ENCODE results near the gene VEPH1.
"Not testable (repeated sequence)": the region's sequence is repeated elsewhere in the genome, so short reads cannot be mapped to it uniquely, and the experiment has no call there.

VEPH1 gene

DNA sequence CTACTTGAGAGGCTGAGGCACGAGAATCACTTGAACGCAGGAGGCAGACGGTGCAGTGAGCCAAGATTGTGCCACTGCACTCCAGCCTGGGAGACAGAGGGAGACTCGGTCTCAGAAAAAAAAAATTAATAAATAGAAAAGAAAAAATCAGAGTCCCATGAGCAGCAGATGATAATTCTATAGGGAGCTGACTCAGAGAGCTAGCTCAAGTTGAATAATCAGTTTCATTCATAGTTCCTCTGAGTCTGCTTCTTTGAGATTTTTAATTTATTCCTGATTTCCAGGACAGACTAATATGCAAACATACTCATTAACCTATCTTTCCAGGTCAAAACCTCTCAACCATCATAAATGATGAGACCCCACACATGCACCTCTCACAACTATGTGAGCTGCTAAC lies 121.6 kb downstream of the VEPH1 start:
- DNase-seq, result no peak

DNA sequence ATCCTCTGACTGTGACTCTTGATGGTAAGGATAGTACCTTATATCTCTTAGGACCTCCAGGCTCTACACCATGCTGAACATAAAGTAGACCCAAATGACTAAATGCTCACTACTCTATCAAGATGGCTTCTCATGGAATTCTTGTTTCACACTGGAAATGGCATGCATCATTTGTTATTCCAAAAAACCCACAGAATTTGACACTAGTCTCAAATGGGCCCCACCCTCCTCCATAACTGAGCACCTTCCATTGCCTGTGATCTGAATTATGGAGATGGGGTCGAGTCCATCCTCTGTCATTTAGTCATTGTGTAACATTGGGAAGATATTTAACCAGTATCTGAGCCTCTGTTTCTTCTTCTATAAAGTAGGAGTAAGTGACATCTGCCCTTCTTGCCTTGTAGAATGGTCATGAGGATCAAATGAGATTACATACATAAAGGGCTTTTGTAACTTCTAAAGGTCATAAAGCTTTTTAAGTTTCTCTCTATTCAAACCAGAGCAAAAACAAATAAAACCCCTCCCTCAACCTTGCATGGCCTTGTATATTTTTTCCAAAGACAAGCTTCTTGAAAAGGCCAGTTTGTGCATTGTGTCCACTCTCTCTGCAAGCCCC lies 123.6 kb downstream of the VEPH1 start:
- DNase-seq, result no peak

DNA sequence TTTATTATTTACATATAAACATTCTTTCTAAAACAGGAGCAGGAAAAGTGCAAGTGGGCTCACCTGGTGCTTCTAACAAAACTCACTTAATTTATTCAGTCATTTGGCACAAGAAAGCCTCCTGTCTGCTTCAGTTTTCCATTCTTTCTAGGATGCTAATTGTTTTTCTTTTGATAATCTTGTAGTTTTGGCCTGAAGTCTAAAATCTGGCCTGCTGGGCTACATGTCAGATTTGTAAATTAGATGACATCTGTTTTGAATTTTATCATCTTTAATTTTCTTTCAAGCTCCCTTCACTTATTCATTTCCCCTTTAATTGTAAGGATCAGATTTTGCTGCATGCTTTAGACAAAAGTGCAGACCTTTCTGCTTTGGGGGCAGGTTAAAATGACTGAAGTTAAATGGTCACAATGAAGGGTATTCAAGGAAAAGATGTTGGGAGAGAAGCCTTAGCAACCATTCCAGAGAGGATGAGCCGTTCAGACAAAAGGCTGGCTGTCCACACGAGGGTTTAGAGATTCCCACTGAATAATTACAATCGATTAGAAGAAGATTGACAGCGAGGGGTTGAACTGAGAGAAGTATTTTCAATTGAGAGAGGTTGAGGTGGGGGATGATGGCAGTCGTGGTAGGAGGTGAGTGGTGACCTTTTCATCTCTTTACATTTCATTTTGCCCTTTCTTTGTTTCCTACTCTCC lies 126.5 kb downstream of the VEPH1 start:
- no peak for DNase-seq

DNA sequence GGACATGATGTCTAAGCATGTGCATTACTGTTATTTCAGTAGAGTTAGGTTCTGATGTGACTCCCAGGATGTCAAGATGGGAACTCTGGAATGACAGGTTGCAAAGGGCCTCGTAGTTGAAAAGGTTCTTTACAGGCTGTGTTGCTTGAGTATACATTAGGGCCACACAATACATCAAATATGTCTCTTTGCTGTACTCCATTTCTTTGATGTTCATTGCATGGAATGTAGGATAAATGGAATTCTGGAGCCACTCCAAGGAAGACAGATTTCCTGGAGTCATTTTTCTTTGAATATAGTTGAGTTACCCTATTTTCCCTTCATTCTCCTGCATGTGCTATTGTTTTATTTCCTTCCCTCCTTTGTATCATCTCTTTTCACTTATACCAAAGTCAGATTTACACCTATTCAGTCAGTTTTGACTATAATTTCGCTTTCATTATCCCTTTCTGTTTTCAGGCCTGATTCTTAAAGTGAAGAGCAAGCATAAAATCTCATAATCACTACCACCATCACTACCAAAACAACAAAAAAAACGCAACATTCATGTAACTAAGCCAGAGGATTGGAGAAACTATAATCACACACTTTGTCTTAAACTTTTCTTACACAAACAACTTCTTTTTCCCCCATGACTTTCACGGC lies 127.8 kb downstream of the VEPH1 start:
- no peak for DNase-seq

DNA sequence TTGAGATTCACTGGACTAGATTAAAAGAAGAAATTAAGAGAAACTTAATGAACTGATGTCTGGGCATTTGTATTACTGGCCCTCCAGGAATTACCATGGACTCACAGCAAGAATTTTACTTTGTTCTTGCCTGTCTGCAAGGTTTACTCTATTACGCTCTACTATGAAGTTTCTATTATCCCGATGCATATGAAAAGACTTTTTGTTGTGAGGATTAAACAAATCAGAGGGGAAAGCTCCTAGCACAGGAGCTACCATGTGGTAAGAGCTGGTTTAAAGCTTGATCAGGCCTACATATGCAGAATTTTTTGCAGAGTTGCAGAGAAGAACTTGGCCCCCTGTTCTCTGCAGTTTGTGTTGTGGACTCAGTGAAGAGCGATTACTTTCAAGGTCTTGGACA lies 128.3 kb downstream of the VEPH1 start:
- DNase-seq, result no peak

DNA sequence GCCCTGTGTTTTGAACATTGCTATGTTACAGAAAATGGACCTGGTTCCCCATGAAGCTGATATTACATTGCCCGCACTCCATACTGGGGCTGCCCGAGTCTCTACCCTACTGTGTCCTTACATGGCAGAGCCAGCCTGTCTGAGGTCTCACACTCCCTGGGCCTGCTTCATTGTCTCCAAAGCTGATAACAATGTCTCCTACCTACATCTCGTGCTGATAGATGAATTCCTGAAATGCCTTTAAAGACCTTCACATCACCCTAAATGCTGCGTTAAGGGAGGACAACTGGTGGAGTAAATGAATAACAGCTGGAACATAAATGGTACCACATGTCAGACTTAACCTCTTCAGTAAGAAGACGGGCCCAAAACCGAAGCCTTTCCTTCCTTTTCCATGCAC lies 129.4 kb downstream of the VEPH1 start:
- no peak for DNase-seq

DNA sequence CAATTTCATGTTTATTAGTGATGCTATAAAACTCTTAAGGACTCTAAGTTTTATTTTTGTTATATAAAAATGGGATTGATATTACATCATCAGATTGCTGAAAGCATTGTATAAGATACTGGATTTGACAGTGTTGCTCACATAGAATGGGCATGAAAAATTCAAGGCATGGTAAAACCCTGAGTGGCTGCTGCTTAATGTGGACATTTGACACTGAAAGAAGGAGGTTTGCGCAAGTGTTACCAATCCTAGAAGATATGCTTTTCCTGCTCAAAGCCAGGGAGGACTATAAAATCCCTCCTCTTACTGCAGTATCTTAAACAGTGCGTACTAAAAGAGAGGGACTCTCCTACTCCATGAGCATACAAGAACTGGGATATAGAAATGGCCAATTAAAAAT lies 132.3 kb downstream of the VEPH1 start:
- DNase-seq, result no peak

DNA sequence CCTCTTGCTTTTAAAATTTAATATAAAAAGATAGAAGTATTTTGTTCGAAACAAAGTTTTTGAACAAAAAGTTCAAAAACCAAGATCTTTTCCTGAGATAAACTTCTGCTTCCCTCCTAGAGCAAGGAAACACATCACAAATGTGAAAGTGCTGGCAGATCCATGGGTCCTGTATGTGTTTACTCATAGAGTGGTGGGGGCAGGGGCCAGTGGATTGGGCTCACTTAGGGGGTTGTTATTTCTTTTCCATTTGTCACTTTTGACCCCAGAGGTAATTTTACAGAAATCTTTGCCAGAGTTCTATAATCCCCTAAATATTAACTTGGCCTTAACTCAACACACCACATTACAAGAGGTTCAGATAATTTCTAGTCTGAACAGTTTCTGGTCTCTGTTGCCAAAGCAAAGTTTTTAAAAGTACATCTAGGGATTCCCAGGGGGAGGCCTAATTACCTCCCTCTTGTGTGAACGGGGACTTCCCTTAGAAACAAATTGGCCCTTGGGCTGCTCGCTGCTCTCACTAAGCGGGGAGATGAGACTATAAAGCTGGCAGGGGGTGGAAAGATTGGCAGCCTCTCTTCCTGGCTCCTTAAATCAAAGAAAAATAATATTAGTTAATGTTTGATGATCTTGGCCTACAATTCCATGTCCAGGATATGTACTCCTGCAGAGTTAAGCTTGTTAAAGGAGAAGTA lies 133.3 kb downstream of the VEPH1 start:
- no peak for DNase-seq

DNA sequence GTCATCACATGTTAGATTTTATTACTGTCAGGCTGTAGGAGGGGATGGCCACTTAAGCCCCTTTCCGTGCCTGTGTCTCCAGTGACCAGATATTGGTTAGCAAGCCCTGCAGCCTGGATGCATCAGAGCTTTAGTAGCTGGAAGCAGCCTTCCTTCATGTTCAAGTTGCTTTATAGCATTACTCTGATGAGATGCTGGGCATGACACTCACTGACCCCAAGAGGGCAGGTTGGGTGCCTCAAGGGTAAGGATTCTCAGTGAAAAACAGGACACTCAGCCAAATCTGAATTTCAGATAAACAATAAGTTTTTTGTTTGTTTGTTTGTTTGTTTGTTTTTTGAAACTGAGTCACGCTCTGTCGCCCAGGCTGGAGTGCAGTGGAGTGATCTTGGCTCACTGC lies 135.0 kb downstream of the VEPH1 start:
- no peak for DNase-seq

DNA sequence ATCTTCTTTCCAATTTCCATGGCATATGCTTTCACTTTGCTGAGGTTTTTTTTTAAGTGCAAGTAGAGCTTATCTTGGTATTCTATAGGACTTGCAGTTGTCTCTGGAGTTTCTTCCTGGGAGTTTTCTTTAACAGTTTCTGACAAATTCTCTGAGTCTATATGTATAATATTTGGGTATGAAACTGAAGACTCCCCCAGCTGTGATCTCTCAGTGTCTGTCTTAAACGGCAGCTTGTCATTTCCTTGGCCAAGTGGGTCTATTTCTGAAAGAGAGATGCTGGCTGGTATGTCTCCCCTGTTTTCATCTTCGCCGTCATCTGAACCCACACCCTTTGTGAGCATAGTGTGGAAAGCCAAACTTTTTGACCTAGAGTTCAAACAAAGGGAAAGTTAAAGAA lies 139.8 kb downstream of the VEPH1 start:
- no peak for DNase-seq

DNA sequence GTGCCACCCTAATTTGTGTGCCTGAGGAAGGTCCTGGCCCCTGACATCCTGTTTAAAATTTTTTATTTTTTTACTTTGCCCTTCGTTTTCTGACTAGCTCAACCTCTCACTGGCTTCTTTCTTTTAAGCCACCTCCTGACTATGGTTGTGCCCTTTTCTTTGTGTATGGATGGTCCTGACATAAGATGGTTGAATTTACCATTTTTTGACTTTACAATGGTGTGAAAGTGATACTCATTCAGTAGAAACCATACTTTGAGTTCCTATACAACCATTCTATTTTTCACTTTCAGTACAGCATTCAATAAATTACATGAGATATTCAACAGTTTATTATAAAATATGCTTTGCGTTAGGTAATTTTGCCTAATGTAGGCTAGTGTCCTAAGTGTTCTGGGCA lies 140.9 kb downstream of the VEPH1 start:
- DNase-seq, result no peak

DNA sequence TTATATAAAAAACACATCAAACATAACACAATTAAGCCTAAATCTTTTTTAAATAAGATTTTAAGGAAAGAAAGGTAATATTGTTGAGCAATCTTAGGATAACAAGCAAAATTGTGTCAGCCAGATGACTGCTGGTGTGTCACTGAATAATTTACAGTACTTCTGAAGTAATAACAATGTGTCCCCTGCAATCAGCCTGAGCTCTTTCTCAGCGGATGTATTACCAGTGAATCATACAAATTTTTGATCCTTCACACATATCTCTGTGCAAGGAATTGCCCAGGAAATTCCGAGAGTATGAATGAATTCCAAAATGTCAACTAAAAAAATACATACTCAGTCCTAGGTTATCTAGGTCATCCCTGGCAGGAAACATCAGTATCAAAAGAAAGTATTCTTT lies 143.2 kb downstream of the VEPH1 start:
- no peak for DNase-seq

DNA sequence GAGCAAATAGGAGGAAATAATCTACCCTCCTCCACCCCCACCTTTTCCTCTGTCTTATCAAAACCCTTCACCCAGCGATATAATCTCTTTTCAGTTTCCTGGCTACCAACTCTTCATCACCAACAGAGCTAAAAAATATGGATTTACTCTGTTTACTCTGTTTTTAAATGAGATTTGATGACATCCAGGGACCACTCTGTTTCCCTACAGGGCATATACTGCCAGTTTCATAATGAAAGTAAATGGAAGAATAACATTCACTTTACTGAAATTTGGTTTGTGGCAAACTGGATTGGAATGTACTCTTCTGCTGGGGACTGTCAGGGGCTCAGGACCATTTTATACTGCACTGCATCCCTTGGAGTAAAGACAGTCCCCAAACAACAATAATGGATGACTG lies 146.7 kb downstream of the VEPH1 start:
- no peak for DNase-seq

DNA sequence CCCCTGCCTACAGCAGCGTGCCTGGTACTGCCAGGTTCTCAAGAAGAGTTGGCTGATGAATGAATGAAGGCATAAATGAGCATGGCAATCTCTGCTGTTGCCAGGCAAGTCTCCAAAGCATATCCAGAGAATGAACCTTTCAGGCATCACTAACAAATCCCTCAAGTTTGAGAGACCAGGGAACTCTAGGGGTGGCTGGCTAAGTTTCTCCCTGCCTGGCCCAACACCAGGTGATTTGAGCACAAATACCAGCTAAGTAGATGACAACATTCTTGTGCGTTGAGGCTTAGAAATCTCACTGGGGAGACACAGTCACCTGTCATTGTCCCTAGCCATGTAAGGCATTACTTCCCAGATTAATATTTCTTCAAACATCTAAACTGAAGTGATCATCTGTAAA lies 147.9 kb downstream of the VEPH1 start:
- no peak for DNase-seq

DNA sequence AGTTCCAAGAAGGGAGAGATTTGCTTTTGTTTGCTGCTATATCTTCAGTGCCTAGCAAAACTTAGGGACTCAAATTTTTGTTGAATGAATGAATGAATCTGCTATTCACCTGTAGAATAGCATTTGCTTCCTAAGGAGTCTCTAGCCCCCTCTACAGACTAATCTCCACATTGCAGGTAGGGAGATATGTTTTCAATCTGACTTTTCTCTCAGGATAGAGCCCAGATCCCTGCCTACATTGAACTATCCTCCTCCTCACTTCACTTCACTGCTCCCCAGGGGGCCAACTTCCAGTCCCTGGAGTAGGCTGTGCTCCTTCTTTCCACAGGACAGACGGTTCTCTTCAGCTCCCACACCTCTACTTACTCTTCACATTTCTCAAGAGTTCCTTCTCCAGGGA lies 148.5 kb downstream of the VEPH1 start:
- DNase-seq, result no peak

DNA sequence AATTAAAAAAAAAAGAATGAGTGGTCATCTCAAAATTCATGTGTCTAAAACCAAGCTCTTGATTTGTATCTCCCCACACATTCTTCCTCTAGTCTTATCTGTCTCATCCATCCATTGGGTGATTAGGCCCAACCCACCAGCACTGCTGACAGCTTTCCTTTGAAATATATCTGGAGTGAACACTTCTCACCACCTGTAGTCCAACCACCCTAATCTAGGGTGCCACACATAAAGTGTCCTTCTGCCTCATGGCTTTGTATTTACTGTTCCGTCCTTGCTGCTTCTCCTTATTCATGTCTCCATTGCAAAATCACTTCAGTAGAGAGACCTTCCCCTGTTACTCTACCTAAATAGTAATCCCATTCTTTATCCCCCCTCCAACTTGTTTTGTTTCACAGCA lies 149.0 kb downstream of the VEPH1 start:
- DNase-seq, result no peak

DNA sequence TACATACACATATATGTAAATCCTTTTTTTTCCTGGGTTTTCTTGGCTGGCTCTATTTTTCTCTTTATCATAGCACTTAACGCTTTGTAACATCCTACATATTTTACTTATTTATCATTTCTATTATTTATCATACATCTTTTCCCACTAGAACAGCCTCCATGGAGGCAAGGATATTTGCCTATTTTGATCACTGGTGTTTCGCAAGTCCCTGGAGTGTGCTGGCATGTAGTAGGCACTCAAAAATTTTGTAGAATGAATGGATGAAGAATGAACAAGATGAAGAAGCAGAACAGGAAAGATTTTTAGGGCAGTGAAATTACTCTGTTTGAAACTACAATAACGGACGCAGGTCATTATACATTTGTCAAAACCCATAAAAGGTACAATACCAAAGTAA lies 149.6 kb downstream of the VEPH1 start:
- DNase-seq, result no peak

DNA sequence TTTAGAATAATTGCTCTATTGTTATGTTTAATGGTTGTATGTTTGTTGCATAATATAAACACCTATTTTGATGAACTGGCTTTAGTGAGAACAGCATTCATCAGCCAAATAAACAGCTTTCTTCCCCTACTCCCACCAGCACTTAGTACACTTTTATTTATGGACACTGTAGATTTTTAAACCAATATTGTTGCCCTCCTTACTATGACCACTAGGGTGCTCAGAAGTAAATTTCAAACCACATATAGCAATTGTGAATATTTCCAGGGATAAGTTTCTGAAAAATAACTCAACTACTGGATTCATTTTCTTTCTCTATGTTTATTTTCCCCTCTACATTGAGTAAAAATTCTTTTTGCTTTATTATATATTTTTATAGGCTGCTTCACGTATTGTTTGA lies 151.2 kb downstream of the VEPH1 start:
- DNase-seq, result no peak

DNA sequence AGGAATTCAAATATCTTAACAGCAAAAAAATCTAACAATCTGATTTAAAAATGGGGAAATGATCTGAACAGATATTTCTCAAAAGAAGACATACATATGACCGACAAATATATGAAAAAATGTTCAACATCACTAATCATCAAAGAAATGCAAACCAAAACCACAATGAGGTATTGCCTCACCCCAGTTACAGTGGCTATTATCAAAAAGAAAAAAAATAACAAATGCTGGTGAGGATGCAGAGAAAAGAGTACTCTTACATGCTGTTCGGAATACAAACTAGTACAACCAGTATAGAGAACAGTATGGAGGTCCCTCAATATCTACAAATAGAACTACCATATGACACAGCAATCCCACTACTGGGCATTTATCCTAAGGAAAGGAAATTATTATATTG lies 152.6 kb downstream of the VEPH1 start:
- DNase-seq, result not testable (repeated sequence)

DNA sequence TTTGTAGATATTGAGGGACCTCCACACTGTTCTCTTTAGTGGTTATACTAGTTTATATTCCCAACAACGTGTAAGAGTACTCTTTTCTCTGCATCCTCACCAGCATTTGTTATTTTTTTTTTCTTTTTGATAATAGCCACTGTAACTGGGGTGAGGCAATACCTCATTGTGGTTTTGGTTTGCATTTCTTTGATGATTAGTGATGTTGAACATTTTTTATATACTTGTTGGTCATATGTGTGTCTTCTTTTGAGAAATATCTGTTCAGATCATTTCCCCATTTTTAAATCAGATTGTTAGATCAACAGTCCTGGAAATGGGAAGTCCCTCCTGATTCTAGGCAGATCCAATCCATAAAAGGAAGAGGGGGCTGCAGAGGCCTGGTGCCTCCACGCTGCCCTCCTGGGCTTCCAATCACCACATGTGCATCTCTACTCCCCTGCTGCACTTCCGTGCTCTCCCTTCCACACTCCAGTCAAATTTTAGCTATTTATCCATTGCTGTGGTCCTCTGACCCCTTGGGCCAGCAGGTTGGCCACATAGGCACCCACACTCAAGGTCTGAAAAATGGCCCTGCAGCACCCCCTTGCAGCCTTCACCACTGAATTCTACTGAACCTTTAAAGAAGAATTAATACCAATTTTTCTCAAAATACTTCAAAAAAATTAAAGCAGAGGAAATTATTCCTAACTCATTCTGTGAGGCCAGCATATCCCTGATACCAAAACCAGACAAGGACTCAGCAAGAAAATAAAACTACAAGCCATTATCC lies 154.7 kb downstream of the VEPH1 start:
- not testable (repeated sequence) for DNase-seq

DNA sequence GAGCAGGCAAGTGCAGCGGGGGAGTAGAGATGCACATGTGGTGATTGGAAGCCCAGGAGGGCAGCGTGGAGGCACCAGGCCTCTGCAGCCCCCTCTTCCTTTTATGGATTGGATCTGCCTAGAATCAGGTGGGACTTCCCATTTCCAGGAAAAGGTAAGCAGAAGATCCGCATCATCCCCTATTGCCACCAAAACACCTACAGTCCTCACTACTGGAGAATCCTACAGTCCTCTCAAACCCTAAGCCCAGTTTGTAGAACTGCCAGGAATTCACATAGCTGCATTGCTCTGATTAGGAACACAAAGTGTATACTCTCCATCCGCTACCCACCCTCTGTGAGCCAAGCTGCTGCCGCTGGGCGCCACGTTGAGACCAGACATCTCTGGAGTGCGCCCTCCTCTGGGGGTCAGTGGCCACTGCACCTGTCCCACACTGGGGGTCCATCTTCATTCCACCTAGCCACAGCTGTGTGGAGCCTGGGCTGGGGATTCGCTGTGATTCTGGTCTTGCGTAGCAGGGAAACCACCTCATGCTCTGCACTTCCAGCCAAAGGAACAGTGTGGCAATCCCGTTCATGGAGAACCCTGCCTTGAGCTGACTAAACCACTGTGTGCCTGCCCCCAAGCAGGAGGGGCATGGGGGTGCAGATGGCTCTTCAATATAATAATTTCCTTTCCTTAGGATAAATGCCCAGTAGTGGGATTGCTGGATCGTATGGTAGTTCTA lies 155.5 kb downstream of the VEPH1 start:
- no peak for DNase-seq

DNA sequence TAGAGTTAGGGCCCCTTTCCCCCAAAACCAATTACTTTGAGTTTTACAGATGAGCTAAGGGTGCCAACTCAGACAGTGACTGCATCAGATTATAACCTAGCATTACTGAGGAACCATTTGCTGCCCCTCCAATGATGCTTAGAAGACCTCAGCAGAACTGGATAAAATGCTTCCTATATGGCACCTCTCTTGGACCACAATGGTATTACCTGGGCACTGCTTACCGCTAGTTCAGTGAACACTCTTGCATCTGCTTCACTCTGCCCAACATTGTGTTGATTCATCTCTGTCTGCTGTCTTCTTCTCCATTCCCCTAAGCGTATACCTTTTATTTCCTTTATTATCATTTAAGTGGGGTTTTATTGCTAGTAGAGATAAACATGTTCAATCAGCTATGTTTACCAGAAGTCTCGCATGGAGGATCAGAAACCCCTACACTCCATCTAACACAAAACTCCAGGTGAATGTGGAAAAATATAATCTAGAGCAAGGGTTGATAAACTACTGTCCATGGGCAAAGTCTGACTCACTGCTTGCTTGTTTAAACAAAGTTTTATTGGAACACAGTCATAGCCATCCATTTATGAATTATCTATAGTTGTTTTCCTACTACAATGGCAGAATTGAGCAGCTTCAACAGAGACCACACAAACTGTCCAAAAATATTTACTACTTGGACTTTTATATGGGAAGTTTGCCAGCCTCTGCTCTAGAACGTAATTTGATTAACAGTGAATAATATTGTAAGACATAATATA lies 166.8 kb downstream of the VEPH1 start:
- no peak for DNase-seq

All from activated CD4-positive, alpha-beta T cell treated with anti-CD3 and anti-CD28 coated beads for 1 hour (primary cell).